HG03521 (cell line): ENCODE data around the gene RSPO1.

Source experiments
- ATAC-seq: cut with Tn5 transposase; IDR thresholded peaks from one replicate; pipeline ENCODE4 v1.9.1; 2021; ENCODE audit warnings: mild to moderate bottlenecking, moderate library complexity; ENCODE audit not compliant: unreplicated experiment

Gene RSPO1

GRCh38 chr1:37657620-37658412 is 23.1 kb upstream of the RSPO1 start:
- ATAC-seq: no peak

- no peak for ATAC-seq
Measured at GRCh38 chr1:37656881-37657280, 22.2 kb upstream of the RSPO1 start.

- no peak for ATAC-seq
Measured at GRCh38 chr1:37656026-37656425, 21.3 kb upstream of the RSPO1 start.

- ATAC-seq: no peak
Measured at GRCh38 chr1:37655274-37655673, 20.6 kb upstream of the RSPO1 start.

GRCh38 chr1:37653906-37654305 is 19.2 kb upstream of the RSPO1 start:
- ATAC-seq: no peak

- no peak for ATAC-seq
Measured at GRCh38 chr1:37652976-37653375, 18.3 kb upstream of the RSPO1 start.

- ATAC-seq: no peak
Measured at GRCh38 chr1:37651803-37652202, 17.1 kb upstream of the RSPO1 start.

- no peak for ATAC-seq
Measured at GRCh38 chr1:37650721-37651120, 16.0 kb upstream of the RSPO1 start.

- ATAC-seq: no peak
Measured at GRCh38 chr1:37650173-37650572, 15.5 kb upstream of the RSPO1 start.

GRCh38 chr1:37647281-37647680 is 12.6 kb upstream of the RSPO1 start:
- ATAC-seq: no peak

GRCh38 chr1:37641059-37641458 is 6.4 kb upstream of the RSPO1 start:
- no peak for ATAC-seq

GRCh38 chr1:37636435-37636834 is 1.7 kb upstream of the RSPO1 start:
- no peak for ATAC-seq

GRCh38 chr1:37634992-37635902 is 555 bp upstream of the RSPO1 start:
- no peak for ATAC-seq

GRCh38 chr1:37633938-37634243 is 801 bp downstream of the RSPO1 start:
- ATAC-seq: no peak

GRCh38 chr1:37633040-37633937 is 1.4 kb downstream of the RSPO1 start:
- ATAC-seq: no peak

- no peak for ATAC-seq
Measured at GRCh38 chr1:37631036-37631435, 3.7 kb downstream of the RSPO1 start.

GRCh38 chr1:37630426-37631028 is 4.2 kb downstream of the RSPO1 start:
- no peak for ATAC-seq

- ATAC-seq: no peak
Measured at GRCh38 chr1:37629726-37630425, 4.8 kb downstream of the RSPO1 start.

GRCh38 chr1:37629008-37629407 is 5.7 kb downstream of the RSPO1 start:
- ATAC-seq: no peak

- no peak for ATAC-seq
Measured at GRCh38 chr1:37628026-37628556, 6.6 kb downstream of the RSPO1 start.
